PC-9 (cell line): ENCODE measurements around the gene KLK6. TPM values are rescaled to one million over a fixed set of nuclear protein-coding genes. Genes with fewer than 3 reads are reported as not detected.

ENCODE experiments used
- Bru-seq: library from RNA; stranded (reverse); fragments of 400-500 nt; gene quantifications from one replicate; lab custom pipeline; 2021; lab: Mats Ljungman, UMichigan
- BruChase-seq, 2 experiments: library from RNA; stranded (reverse); fragments of 400-500 nt; gene quantifications; one replicate each; lab custom pipeline; 2021; lab: Mats Ljungman, UMichigan
- BruUV-seq: library from RNA; stranded (reverse); fragments of 400-500 nt; replicated peaks from 2 replicates; lab custom pipeline; 2021; lab: Mats Ljungman, UMichigan
- CTCF ChIA-PET: fragments of 300-600 bp; sonication (Branson Sonifier 250); formaldehyde crosslinking; loops from one replicate; lab custom pipeline; 2022; ENCODE audit warnings: antibody characterized with exemption; lab: Charles Lee
- POLR2A ChIA-PET: fragments of 300-600 bp; sonication (Branson Sonifier 250); formaldehyde crosslinking; loops from one replicate; lab custom pipeline; 2022; ENCODE audit warnings: antibody characterized with exemption; ENCODE audit not compliant: unreplicated experiment; lab: Charles Lee
- DNase-seq, 2 experiments: peaks; one replicate each; pipeline versions ENCODE4 v3.0.0 to v3.0.0-alpha.2; 2015 to 2022; ENCODE audit warnings: mixed read lengths in 1 of 2
- H2AFZ ChIP-seq: fragments of 200-600 bp; sonication (generic); 2 replicates; pipeline ENCODE4 v1.8.1; 2017; ENCODE audit warnings: antibody characterized with exemption
- H3F3A ChIP-seq: fragments of 200-600 bp; sonication (generic); 2 replicates; pipeline ENCODE4 v1.8.1; 2017; ENCODE audit warnings: antibody characterized with exemption, mild to moderate bottlenecking, low read depth; ENCODE audit not compliant: insufficient read depth
- H3K27ac ChIP-seq: fragments of 200-600 bp; sonication (generic); 2 replicates; pipeline ENCODE4 v1.6.1; 2016; ENCODE audit warnings: mixed run types
- H3K27me3 ChIP-seq: fragments of 200-600 bp; sonication (generic); 2 replicates; pipeline ENCODE4 v1.6.1; 2016; ENCODE audit warnings: low read depth, mixed run types; ENCODE audit not compliant: insufficient read depth
- H3K36me3 ChIP-seq: fragments of 200-600 bp; sonication (generic); 2 replicates; pipeline ENCODE4 v1.6.1; 2016; ENCODE audit warnings: low read depth, mixed run types
- H3K4me1 ChIP-seq: fragments of 200-600 bp; sonication (generic); replicated peaks from 2 replicates; pipeline ENCODE4 v1.6.1; 2016; ENCODE audit warnings: mixed run types; ENCODE audit not compliant: insufficient read depth
- H3K4me2 ChIP-seq: fragments of 200-600 bp; sonication (generic); 2 replicates; pipeline ENCODE4 v1.6.1; 2017; ENCODE audit warnings: mixed run types
- H3K4me3 ChIP-seq: fragments of 200-600 bp; sonication (generic); 2 replicates; pipeline ENCODE4 v1.6.1; 2016; ENCODE audit warnings: mixed run types
- H3K79me2 ChIP-seq: fragments of 200-600 bp; sonication (generic); 2 replicates; pipeline ENCODE4 v1.6.1; 2017; ENCODE audit warnings: low read depth, mixed run types
- H3K9me2 ChIP-seq: fragments of 200-600 bp; sonication (generic); 2 replicates; pipeline ENCODE4 v1.8.1; 2017; ENCODE audit warnings: mild to moderate bottlenecking; ENCODE audit not compliant: insufficient read depth
- H3K9me3 ChIP-seq: fragments of 200-600 bp; sonication (generic); 2 replicates; pipeline ENCODE4 v1.8.1; 2016; ENCODE audit warnings: low read depth; ENCODE audit not compliant: insufficient read depth
- H4K20me1 ChIP-seq: fragments of 200-600 bp; sonication (generic); 2 replicates; pipeline ENCODE4 v1.8.1; 2017; ENCODE audit not compliant: insufficient read depth
- EZH2 ChIP-seq: fragments of 200-600 bp; sonication (generic); IDR thresholded peaks from 2 replicates; pipeline ENCODE4 v1.8.0; 2017; ENCODE audit warnings: antibody characterized with exemption, low read depth
- intact Hi-C: fragments of 100-400 bp; cut with micrococcal nuclease; formaldehyde crosslinking; loops from one replicate; pipeline ENCODE4 v1.10.0; 2022; ENCODE audit not compliant: unreplicated experiment
- long read RNA-seq: library from polyadenylated mRNA; stranded (forward); transcript quantifications from one replicate; pipeline ENCODE4 v2.0.0, GENCODE V29; 2022
- total RNA-seq: library from RNA; stranded (reverse); gene quantifications from 2 replicates; pipeline ENCODE4 v1.2.3, GENCODE V29; 2021
- TF ChIP-seq, protein P1 (sequence below): fragments of 200-600 bp; sonication (generic); conservative IDR thresholded peaks from 2 replicates; pipeline ENCODE4 v1.6.1; 2017; ENCODE audit warnings: mixed run types, antibody characterized with exemption, mild to moderate bottlenecking, moderate library complexity

Gene KLK6
- total RNA-seq, result 490 and 581 TPM in 2 replicates
- percentile 83 among the genes with signal in this experiment for Bru-seq, nascent RNA
- percentile 92 among the genes with signal in this experiment for BruChase-seq, experiment 1, labeled RNA remaining after a 2-hour chase
- percentile 97 among the genes with signal in this experiment for BruChase-seq, experiment 2, labeled RNA remaining after a 6-hour chase
- long read RNA-seq, transcript KLK6-203 (5 exons, 1,478 nt), result minor isoform, 23 of 1,274 reads
- long read RNA-seq, transcript KLK6-201 (7 exons, 1,511 nt), result minor isoform, 57 of 1,274 reads
- long read RNA-seq, transcript KLK6-204 (5 exons, 842 nt), result minor isoform, 91 of 1,274 reads
- long read RNA-seq, transcript KLK6-202 (6 exons, 1,708 nt), result major isoform, 983 of 1,274 reads
- long read RNA-seq, partial matches to known transcripts, result 43 of 1,274 reads
- long read RNA-seq, other reads (novel, unspliced or antisense), result 66 of 1,274 reads

GRCh38 chr19:50969413-50969760 lies at the start of gene KLK6:
KLK6 (minus strand) TSS chr19:50969591; CDS start chr19:50968104, 1,487 bp downstream.
- POLR2A ChIA-PET, result interaction anchor here (0.5 to 2.2 kb wide), 6 partner anchors 13 to 370 kb away, joined by 3 to 15 read pairs (median 6); partner anchors contain the start of gene KLK8
- H3K27me3 ChIP-seq, result no peaks in the 10 kb centered on the region
- H3K4me1 ChIP-seq, result peaks cover 79% of the 10 kb centered on the region
- peaks cover 53% of the 10 kb centered on the region for H3K79me2 ChIP-seq
- peaks cover 18% of the 10 kb centered on the region for H3K36me3 ChIP-seq
- H3K4me3 ChIP-seq, result peak within 1 kb of the TSS; percentile 76
- intact Hi-C loops, result loop anchor here (1.0 to 2.0 kb wide), 5 partner anchors 23 to 127 kb away; partner anchors contain the start of gene KLK8
- no peaks in the 10 kb centered on the region for H3K9me2 ChIP-seq
- H4K20me1 ChIP-seq, result no peaks in the 10 kb centered on the region
- H2AFZ ChIP-seq, result peak within 1 kb of the TSS; percentile 37; the same call in 1 of the 2 replicates
- H3F3A ChIP-seq, result peaks cover 64% of the 10 kb centered on the region
- peak; percentile 97 to 99 for DNase-seq
- CTCF ChIA-PET, result interaction anchor here (0.6 kb wide), 1 partner anchor 13 kb away, joined by 5 read pairs; no protein-coding TSS in a partner anchor
- no TSS peak for BruUV-seq
- peak within 1 kb of the TSS; percentile 92 for H3K27ac ChIP-seq
- TF ChIP-seq, protein P1, sequence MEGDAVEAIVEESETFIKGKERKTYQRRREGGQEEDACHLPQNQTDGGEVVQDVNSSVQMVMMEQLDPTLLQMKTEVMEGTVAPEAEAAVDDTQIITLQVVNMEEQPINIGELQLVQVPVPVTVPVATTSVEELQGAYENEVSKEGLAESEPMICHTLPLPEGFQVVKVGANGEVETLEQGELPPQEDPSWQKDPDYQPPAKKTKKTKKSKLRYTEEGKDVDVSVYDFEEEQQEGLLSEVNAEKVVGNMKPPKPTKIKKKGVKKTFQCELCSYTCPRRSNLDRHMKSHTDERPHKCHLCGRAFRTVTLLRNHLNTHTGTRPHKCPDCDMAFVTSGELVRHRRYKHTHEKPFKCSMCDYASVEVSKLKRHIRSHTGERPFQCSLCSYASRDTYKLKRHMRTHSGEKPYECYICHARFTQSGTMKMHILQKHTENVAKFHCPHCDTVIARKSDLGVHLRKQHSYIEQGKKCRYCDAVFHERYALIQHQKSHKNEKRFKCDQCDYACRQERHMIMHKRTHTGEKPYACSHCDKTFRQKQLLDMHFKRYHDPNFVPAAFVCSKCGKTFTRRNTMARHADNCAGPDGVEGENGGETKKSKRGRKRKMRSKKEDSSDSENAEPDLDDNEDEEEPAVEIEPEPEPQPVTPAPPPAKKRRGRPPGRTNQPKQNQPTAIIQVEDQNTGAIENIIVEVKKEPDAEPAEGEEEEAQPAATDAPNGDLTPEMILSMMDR, result no peak
- TF ChIP-seq EZH2, result no peak
- H3K9me3 ChIP-seq, result no peaks in the 10 kb centered on the region
- H3K4me2 ChIP-seq, result peak within 1 kb of the TSS; percentile 89

- Histone ChIP-seq H3K4me2 (peak overlapping the region; percentile 95), H4K20me1 (no peaks in the 10 kb centered on the region), H3K4me3 (peak overlapping the region; percentile 79), H3K4me1 (peaks cover 19% of the 10 kb centered on the region), H3K79me2 (no peaks in the 10 kb centered on the region), H3K27ac (peak overlapping the region; percentile 81), H3K9me3 (no peaks in the 10 kb centered on the region), H3F3A (peaks cover 39% of the 10 kb centered on the region), H3K27me3 (no peaks in the 10 kb centered on the region), H2AFZ (peak overlapping the region; percentile 90), H3K36me3 (no peaks in the 10 kb centered on the region), H3K9me2 (no peaks in the 10 kb centered on the region)
- peak; percentile 79 to 87 for DNase-seq
- BruUV-seq, result TSS peak; percentile 90
- CTCF ChIA-PET, result interaction anchor here (0.6 to 1.1 kb wide), 5 partner anchors 35 to 113 kb away, joined by 3 to 8 read pairs (median 3); no protein-coding TSS in a partner anchor
- POLR2A ChIA-PET, result interaction anchor here (0.6 to 1.9 kb wide), 7 partner anchors 17 to 68 kb away, joined by 3 to 23 read pairs (median 6); partner anchors contain the start of gene KLK8
- TF ChIP-seq, protein P1, result no peak
- TF ChIP-seq EZH2, result no peak
- intact Hi-C loops, result loop anchor here (5.0 to 10.0 kb wide), 3 partner anchors 148 to 314 kb away; no protein-coding TSS in a partner anchor
These were observed 49.6 kb upstream of the KLK6 start for GRCh38 chr19:51018745-51019543.
